Measurements from ENCODE around the gene VWC2. TPM values are rescaled to one million over a fixed set of nuclear protein-coding genes. Genes with fewer than 3 reads are reported as not detected.

The VWC2 gene
- total RNA-seq, 1 donor: not detected

DNA sequence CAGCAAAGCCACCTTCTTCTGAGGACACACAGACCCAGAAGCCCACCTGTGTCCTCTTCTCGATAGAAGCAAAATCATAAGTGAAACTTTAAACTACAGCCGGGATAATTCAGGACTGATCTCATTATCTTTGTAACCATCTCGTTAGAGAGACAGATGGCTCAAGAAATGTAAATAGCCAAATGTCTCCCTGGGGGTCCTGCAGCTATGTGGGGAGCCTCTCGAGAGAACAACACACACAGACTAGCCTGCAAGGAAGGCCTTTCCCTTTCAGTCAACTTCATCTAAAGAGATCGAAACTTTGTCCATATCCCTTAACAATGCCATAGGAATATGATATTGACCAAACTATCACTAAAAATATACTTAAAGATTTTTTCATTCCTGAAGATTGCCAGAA is 93.5 kb downstream of the VWC2 start:
- Histone ChIP-seq H3K36me3 (ENCODE audit: insufficient read depth, low read length) (no peaks in the 10 kb centered on the region), H3K9me3 (ENCODE audit: low read depth, low read length) (no peaks in the 10 kb centered on the region), H2AFZ (ENCODE audit: low read length) (no peak overlapping the region), H3K4me1 (ENCODE audit: insufficient read depth, low read length) (no peaks in the 10 kb centered on the region), H4K20me1 (ENCODE audit: insufficient read depth, low read length) (no peaks in the 10 kb centered on the region), H3K4me3 (ENCODE audit: insufficient read depth, low read length) (no peak overlapping the region), H3K79me2 (ENCODE audit: insufficient read depth, low read length) (no peaks in the 10 kb centered on the region), H3K4me2 (ENCODE audit: insufficient read depth, low read length) (no peak overlapping the region), H3K27me3 (ENCODE audit: insufficient read depth, low read length) (no peaks in the 10 kb centered on the region), H3K27ac (ENCODE audit: low read depth, low read length) (no peak overlapping the region)
- TF ChIP-seq, protein P1, sequence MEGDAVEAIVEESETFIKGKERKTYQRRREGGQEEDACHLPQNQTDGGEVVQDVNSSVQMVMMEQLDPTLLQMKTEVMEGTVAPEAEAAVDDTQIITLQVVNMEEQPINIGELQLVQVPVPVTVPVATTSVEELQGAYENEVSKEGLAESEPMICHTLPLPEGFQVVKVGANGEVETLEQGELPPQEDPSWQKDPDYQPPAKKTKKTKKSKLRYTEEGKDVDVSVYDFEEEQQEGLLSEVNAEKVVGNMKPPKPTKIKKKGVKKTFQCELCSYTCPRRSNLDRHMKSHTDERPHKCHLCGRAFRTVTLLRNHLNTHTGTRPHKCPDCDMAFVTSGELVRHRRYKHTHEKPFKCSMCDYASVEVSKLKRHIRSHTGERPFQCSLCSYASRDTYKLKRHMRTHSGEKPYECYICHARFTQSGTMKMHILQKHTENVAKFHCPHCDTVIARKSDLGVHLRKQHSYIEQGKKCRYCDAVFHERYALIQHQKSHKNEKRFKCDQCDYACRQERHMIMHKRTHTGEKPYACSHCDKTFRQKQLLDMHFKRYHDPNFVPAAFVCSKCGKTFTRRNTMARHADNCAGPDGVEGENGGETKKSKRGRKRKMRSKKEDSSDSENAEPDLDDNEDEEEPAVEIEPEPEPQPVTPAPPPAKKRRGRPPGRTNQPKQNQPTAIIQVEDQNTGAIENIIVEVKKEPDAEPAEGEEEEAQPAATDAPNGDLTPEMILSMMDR (IDR thresholded peaks at IDR 0.05; ENCODE audit: extremely low read depth, low read depth, low read length): no peak
- DNase-seq (ENCODE audit: insufficient read length, low spot score, missing footprints): no peak

DNA sequence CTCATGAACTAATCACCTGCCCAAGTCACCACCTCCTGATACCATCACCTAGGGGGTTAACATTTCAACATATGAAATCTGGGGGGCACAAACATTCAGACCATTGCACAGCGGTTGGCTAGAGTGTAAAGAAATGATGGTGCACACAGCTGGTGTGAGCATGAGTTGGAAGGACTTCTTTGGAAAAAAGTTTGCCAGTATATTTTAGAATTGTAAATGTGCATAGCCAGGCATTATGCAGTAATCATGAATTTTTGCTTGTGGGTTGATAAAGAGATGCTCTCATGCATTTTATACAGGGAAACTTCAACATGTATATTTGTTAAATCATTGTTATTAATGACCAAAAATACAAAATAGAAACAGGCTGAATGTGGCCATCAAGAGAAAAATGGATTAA is 100.0 kb downstream of the VWC2 start:
- no peaks in the 10 kb centered on the region for H3K4me1 ChIP-seq (ENCODE audit: insufficient read depth, low read length)
- no peak for DNase-seq (ENCODE audit: insufficient read length, low spot score, missing footprints)
- H3K27me3 ChIP-seq (ENCODE audit: insufficient read depth, low read length): no peaks in the 10 kb centered on the region
- H3K36me3 ChIP-seq (ENCODE audit: insufficient read depth, low read length): no peaks in the 10 kb centered on the region
- no peaks in the 10 kb centered on the region for H3K9me3 ChIP-seq (ENCODE audit: low read depth, low read length)
- H4K20me1 ChIP-seq (ENCODE audit: insufficient read depth, low read length): no peaks in the 10 kb centered on the region
- no peak overlapping the region for H3K27ac ChIP-seq (ENCODE audit: low read depth, low read length)
- H3K4me2 ChIP-seq (ENCODE audit: insufficient read depth, low read length): no peak overlapping the region
- H3K4me3 ChIP-seq (ENCODE audit: insufficient read depth, low read length): no peak overlapping the region
- no peaks in the 10 kb centered on the region for H3K79me2 ChIP-seq (ENCODE audit: insufficient read depth, low read length)
- TF ChIP-seq, protein P1 (IDR thresholded peaks at IDR 0.05; ENCODE audit: extremely low read depth, low read depth, low read length): no peak
- no peak overlapping the region for H2AFZ ChIP-seq (ENCODE audit: low read length)

DNA sequence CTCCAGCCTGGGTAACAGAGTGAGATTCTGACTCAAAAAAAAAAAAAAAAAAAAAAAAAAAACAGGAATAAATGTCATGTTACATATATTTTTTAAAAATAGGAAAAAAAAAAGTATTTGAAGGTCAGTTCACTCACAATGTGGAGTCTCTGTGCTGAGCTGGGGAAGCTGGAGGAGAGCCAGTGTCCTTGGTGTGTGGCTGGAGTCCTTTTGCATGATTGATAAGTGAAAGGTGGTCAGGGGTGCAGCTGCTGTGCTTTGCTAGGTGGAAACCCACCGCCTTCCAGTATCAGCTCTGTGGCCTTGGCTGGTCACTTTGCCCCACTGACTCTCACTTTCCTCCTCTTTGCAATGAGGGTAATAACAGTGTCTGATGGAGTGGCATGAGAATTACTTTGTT is 101.9 kb downstream of the VWC2 start:
- no peak for DNase-seq (ENCODE audit: insufficient read length, low spot score, missing footprints)

DNA sequence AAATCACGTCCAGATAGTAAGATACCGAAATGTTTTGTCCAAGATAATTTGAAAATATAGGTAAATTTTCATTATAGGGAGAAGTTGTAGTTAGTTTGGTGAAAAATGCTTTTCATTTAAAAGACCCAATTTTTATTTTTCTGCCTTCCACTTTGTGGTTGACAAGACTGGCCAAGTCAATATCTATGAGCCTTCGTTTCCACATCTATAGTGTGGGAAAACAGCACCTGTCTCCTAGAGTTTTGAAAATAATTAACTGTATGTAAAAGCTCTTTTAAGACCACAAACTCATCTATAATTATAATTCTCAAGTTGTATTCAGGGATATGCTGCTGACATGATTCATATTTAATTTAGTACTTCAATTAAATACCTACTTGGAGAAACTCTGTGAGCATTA is 102.8 kb downstream of the VWC2 start:
- Histone ChIP-seq H3K4me2 (ENCODE audit: insufficient read depth, low read length) (no peak overlapping the region), H3K27ac (ENCODE audit: low read depth, low read length) (no peak overlapping the region), H3K4me1 (ENCODE audit: insufficient read depth, low read length) (no peaks in the 10 kb centered on the region), H3K9me3 (ENCODE audit: low read depth, low read length) (no peaks in the 10 kb centered on the region), H3K4me3 (ENCODE audit: insufficient read depth, low read length) (no peak overlapping the region), H2AFZ (ENCODE audit: low read length) (no peak overlapping the region), H4K20me1 (ENCODE audit: insufficient read depth, low read length) (no peaks in the 10 kb centered on the region), H3K36me3 (ENCODE audit: insufficient read depth, low read length) (no peaks in the 10 kb centered on the region), H3K79me2 (ENCODE audit: insufficient read depth, low read length) (no peaks in the 10 kb centered on the region), H3K27me3 (ENCODE audit: insufficient read depth, low read length) (no peaks in the 10 kb centered on the region)
- DNase-seq (ENCODE audit: insufficient read length, low spot score, missing footprints): no peak
- TF ChIP-seq, protein P1 (IDR thresholded peaks at IDR 0.05; ENCODE audit: extremely low read depth, low read depth, low read length): no peak

More for the DNA sequence above, 101.9 kb downstream of the VWC2 start:
- no peaks in the 10 kb centered on the region for H4K20me1 ChIP-seq (ENCODE audit: insufficient read depth, low read length)
- TF ChIP-seq, protein P1 (IDR thresholded peaks at IDR 0.05; ENCODE audit: extremely low read depth, low read depth, low read length): no peak
- no peaks in the 10 kb centered on the region for H3K36me3 ChIP-seq (ENCODE audit: insufficient read depth, low read length)
- no peak overlapping the region for H3K4me3 ChIP-seq (ENCODE audit: insufficient read depth, low read length)
- H3K27me3 ChIP-seq (ENCODE audit: insufficient read depth, low read length): no peaks in the 10 kb centered on the region
- H3K4me2 ChIP-seq (ENCODE audit: insufficient read depth, low read length): no peak overlapping the region
- H3K9me3 ChIP-seq (ENCODE audit: low read depth, low read length): no peaks in the 10 kb centered on the region
- no peaks in the 10 kb centered on the region for H3K79me2 ChIP-seq (ENCODE audit: insufficient read depth, low read length)
- H2AFZ ChIP-seq (ENCODE audit: low read length): no peak overlapping the region
- H3K27ac ChIP-seq (ENCODE audit: low read depth, low read length): no peak overlapping the region
- H3K4me1 ChIP-seq (ENCODE audit: insufficient read depth, low read length): no peaks in the 10 kb centered on the region
